GM18519 (cell line): ENCODE measurements around the gene RNF212B.
A peak's percentile ranks its signal among the peaks of the same experiment; 100 is the strongest.
"Not testable (repeated sequence)": the region's sequence is repeated elsewhere in the genome, so short reads cannot be mapped to it uniquely, and the experiment has no call there.

ENCODE experiments used
- ATAC-seq: cut with Tn5 transposase; IDR thresholded peaks from one replicate; pipeline ENCODE4 v1.9.1; 2021; ENCODE audit warnings: mild to moderate bottlenecking, moderate library complexity; ENCODE audit not compliant: unreplicated experiment, low FRiP score

The RNF212B gene

GRCh38 chr14:23241061-23241715 is 3.5 kb downstream of the RNF212B start:
- ATAC-seq, result not testable (repeated sequence)

- no peak for ATAC-seq
Measured at GRCh38 chr14:23242076-23242475, 4.3 kb downstream of the RNF212B start.

DNA sequence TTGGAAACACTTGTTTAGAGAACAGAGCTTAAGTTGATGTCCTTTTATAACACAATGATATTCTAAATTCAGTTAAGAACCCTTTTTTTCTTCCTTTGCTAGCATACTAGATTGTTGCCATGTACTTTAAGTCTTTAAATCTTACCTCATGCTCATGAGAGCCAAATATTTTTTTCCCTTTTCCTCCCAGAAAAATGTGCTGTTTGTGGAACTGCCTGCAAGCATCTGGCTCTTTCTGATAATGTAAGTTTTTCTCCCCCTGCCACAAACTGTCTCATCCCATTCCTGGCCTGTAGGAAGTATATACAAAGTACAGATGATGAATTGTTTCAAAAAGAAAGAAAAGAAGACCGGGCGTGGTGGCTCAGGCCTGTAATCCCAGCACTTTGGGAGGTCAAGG is 5.3 kb downstream of the RNF212B start:
- no peak for ATAC-seq

DNA sequence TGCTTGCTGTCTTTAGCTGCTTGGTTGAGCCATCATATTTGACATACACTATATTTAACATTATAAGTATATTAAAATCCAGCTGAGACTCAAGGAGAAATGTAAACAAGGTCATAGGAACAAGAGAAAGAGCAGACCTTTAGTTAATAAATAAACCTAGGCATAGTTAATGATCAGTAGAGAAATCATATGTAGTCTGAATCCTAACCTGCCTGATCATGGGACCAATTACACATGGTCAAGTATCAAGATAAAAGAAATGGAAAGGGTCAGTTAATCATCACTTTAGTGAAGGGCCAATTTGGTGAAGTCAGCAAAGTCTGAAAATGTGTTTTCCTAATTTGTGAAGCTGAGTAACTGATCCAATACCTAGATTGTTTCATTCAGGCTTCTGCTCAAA is 7.5 kb downstream of the RNF212B start:
- ATAC-seq, result no peak

DNA sequence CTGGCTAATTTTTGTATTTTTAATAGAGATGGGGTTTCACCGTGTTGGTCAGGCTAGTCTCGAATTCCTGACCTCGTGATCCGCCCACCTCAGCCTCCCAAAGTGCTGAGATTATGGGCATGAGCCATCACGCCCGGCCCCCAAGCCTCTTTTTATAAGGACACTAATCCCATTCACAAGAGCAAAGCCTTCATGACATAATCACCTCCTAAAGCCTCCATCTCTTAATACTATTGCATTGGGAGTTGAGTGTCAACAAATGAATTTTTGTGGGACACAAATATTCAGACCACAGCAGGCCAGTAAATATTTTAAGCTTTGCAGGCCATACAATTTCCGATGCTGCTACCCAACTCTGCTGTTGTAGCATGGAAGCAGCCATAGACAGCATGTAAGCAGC is 10.9 kb downstream of the RNF212B start:
- ATAC-seq, result no peak

- ATAC-seq, result no peak
Measured at GRCh38 chr14:23249824-23250223, 12.1 kb downstream of the RNF212B start.

- ATAC-seq, result no peak
Measured at GRCh38 chr14:23252006-23252405, 14.3 kb downstream of the RNF212B start.

GRCh38 chr14:23252420-23253333 is 14.9 kb downstream of the RNF212B start:
- no peak for ATAC-seq

DNA sequence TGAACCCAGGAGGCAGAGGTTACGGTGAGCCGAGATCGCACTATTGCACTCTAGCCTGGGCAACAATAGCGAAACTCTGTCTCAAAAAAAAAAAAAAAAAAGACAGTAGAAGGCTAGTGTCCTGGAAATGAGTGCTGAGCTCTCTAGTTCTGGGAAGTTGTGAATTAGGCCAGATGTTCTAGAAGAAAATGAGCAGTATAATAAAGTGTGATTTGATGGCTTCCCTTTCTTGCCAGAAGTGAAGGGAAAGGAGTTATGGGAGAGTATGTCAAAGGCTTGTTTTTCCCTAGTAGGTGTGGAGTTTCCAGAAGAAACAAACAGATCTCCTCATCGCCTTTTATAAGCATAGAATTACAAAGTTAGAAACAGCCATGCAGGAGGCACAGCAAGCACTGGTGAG is 20.5 kb downstream of the RNF212B start:
- no peak for ATAC-seq

DNA sequence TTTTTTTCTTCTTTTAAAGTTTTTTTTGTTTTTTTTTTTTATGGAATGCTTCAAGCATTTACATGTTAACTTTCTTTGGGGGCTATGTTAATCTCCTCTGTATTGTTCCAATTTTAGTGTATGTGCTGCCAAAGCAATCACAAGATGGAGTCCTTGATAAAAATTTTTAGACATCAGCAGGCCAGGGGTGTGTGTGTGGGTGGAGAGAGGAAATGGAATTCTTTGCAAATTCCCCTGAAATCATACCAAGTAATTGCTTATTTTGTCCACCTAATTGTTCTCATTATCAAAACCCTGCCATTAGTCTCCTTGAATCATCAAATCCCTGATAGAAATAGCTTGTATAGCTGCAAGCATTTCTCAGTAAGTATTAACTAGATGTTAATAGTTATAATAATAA is 21.7 kb downstream of the RNF212B start:
- no peak for ATAC-seq

DNA sequence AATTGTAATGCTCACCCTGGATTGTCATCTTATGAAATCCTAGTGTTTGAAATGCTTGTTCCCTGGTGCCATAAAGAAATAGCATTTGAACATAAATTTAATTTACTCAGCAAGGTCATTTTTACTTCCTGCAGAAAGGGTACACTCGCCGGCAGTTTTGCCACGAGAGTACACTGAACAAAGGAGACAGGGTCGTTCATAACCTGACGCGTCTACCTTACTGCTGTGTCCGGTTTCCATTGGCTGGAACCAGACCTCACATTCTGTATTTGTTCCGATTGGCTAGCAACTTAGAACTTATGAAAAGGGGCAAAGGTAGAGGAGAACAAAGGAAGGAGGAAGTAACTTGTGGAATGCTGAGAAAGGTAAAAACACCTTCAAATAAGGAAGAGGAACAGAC is 23.1 kb downstream of the RNF212B start:
- ATAC-seq, result not testable (repeated sequence)

- ATAC-seq, result no peak
Measured at GRCh38 chr14:23269193-23269592, 31.5 kb downstream of the RNF212B start.

DNA sequence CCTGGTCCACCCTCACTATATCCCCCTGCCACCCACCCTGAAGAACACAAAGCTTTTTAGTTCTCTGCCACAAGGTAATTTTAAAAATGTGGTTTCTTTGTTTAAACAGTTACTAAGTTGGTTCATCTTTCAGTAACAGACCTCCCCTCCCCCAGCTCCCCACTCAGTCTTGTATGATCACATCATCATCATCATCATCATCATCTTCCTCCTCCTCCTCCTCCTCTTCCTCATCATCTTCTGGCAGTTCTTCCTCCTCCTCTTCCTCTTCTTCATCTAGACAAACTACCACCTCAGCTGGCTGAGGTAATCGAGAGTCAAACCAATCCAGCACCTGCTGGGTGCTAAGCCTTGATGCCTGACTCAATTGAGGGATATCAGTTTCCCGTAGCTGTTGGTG is 37.7 kb downstream of the RNF212B start:
- no peak for ATAC-seq

GRCh38 chr14:23277189-23277588 is 39.5 kb downstream of the RNF212B start:
- no peak for ATAC-seq

DNA sequence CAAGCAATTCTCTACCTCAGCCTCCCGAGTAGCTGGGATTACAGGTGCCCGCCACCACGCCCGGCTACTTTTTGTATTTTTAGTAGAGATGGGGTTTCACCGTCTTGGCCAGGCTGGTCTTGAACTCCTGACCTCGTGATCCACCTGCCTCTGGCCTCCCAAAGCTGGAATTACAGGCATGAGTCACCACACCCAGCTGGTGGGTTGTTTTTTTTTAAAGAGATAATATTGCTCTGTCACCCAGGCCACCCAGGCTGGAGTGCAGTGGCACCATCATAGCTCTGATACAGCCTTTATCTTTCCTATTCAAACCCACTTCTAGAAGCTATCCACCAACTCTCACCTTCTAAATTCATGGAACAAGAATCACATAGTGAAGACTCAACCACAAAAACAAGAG is 40.2 kb downstream of the RNF212B start:
- ATAC-seq, result not testable (repeated sequence)

DNA sequence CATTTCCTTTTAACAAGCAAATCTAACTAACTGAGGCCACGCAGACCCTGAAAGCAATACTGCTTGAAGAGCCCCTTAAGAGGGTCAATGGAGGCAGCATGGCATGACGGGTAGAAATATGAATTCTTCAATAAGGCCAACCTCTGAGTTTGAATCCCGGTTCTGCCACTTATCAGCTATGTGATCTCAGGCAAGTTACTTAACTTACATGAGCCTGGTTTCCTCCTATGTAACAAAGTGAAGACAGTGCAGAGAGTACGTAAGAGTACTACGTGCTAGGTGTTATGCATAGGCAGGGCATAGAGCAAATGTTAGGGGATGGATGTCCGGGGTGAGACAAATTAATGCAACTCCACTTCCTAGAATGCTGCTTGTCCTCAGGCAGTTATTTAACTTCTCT is 43.5 kb downstream of the RNF212B start:
- no peak for ATAC-seq

- ATAC-seq, result no peak
Measured at GRCh38 chr14:23284654-23285529, 47.2 kb downstream of the RNF212B start.

- no peak for ATAC-seq
Measured at GRCh38 chr14:23285530-23286019, 47.8 kb downstream of the RNF212B start.

DNA sequence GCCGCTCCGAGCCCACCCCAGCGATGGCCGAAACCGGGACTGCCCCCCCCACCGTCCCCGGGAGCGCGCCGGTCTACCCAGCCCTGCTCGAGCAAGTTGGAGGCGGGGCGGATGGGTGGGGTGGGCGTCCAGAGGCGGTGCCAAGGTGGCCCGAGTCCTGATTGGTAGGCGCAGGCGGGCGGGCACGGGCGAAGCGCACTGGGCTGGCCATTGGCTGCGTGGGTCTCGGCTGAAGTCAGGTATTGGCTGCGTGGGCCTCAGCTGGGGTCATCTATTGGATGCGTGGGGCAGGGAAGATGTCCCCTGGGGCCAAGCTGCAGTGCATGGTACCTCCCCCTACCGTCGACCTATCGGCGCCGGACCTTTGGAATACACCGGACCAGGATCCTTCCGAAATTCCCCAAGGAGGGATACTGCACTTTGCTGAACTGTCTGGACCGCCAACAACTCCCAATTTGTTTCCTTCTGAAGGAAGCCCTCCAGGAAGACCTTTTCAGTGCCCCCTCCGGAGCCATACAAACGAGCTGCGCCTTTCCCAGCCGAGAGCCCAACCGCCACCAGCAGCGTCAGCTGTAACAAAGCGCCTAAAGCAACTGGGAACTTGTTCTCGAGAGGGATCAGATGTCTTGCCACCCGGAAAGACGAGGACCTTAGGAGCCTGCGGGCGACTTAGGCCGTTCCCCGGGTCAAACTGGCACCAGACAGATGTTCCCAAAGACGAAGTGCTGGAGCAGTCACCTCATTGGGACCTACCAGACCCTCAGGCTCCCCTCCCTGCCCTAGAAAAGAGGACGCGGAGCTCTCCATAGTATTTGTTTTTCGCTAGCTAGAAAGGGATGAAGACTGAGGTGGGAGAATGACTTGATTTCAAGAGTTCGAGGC is 48.5 kb downstream of the RNF212B start, which contains the start of gene HOMEZ:
HOMEZ (minus strand) TSS at position 113 of the 882 bp plus-strand sequence. CDS start 180 bp downstream, outside the sequence.
- ATAC-seq, result peak; percentile 93
